ENCODE measurements around the gene PSMA7.

Gene PSMA7

DNA sequence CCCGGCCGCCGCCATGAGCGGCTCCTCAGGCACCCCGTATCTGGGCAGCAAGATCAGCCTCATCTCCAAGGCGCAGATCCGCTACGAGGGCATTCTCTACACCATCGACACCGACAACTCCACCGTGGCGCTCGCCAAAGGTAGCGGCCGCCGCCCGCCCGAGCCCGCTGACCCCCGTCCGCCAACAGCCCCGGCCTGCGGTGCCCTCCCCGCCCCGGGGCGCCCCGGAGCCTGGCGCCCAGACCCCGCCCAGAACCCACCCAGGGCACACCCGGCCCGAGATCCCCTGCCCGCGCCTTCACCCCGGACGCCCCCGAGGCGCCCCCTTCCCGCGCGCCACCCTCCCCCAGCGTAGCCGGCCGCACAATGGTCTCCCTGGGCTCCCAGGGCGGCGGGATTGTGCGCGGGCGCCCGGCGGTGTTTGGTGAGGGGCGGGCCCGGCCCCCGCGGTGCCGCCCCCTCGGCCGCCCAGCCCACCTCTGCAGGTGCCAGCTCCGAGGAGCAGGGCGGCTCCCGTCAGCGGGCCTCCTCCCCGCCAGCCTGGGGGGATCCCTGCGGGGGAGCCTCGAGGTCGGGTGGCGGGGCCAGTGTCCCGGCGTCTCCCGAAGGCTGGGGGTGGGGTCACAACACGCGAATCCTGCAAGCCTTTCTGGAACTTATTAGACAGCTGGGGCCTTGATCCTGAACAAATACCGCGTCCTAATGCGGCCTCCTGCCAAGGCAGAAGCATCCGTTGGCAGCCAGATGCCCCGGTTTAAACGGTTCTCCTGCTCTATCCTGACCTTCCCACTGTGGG lies 20.3 kb downstream of the PSMA7 start:
- Histone ChIP-seq H3K4me3 (ENCODE audit: low read depth in 1 of 2, low read length in 2 of 2) (peak overlapping the region; percentile 54 to 80; a peak in 3 of 4 replicates), H3K9ac (ENCODE audit: low read depth, low read length) (peak overlapping the region; percentile 71), H2AFZ (ENCODE audit: low read depth, low read length) (peak overlapping the region; percentile 65; the same call in 1 of the 2 replicates), H3K79me2 (ENCODE audit: insufficient read depth, low read length) (peaks cover 39% of the 10 kb centered on the region), H3K9me3 (ENCODE audit: insufficient read depth, low read length, severe bottlenecking) (no peaks in the 10 kb centered on the region), H4K20me1 (ENCODE audit: insufficient read depth, low read length) (peaks cover 42% of the 10 kb centered on the region), H3K36me3 (ENCODE audit: insufficient read depth, low read length) (peaks cover 44% of the 10 kb centered on the region), H3K27ac (ENCODE audit: low read length) (peak overlapping the region; percentile 69), H3K4me2 (ENCODE audit: insufficient read depth, low read length) (peak overlapping the region; percentile 93), H3K4me1 (ENCODE audit: insufficient read depth, low read length) (peaks cover 34% of the 10 kb centered on the region), H3K27me3 (ENCODE audit: insufficient read depth, low read length, poor library complexity) (no peaks in the 10 kb centered on the region)
- ATAC-seq (ENCODE audit: insufficient read depth, low read depth) (peak; percentile 21; the same call in 2 of the 3 replicates), DNase-seq (peak; percentile 57)
- TF ChIP-seq, protein P1, sequence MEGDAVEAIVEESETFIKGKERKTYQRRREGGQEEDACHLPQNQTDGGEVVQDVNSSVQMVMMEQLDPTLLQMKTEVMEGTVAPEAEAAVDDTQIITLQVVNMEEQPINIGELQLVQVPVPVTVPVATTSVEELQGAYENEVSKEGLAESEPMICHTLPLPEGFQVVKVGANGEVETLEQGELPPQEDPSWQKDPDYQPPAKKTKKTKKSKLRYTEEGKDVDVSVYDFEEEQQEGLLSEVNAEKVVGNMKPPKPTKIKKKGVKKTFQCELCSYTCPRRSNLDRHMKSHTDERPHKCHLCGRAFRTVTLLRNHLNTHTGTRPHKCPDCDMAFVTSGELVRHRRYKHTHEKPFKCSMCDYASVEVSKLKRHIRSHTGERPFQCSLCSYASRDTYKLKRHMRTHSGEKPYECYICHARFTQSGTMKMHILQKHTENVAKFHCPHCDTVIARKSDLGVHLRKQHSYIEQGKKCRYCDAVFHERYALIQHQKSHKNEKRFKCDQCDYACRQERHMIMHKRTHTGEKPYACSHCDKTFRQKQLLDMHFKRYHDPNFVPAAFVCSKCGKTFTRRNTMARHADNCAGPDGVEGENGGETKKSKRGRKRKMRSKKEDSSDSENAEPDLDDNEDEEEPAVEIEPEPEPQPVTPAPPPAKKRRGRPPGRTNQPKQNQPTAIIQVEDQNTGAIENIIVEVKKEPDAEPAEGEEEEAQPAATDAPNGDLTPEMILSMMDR (IDR thresholded peaks at IDR 0.05; ENCODE audit: borderline replicate concordance, extremely low read depth, low read length, poor library complexity, severe bottlenecking) = no peak
- no peak for TF ChIP-seq EZH2 (IDR thresholded peaks at IDR 0.05; ENCODE audit: borderline replicate concordance, low read depth, low read length, severe bottlenecking)

DNA sequence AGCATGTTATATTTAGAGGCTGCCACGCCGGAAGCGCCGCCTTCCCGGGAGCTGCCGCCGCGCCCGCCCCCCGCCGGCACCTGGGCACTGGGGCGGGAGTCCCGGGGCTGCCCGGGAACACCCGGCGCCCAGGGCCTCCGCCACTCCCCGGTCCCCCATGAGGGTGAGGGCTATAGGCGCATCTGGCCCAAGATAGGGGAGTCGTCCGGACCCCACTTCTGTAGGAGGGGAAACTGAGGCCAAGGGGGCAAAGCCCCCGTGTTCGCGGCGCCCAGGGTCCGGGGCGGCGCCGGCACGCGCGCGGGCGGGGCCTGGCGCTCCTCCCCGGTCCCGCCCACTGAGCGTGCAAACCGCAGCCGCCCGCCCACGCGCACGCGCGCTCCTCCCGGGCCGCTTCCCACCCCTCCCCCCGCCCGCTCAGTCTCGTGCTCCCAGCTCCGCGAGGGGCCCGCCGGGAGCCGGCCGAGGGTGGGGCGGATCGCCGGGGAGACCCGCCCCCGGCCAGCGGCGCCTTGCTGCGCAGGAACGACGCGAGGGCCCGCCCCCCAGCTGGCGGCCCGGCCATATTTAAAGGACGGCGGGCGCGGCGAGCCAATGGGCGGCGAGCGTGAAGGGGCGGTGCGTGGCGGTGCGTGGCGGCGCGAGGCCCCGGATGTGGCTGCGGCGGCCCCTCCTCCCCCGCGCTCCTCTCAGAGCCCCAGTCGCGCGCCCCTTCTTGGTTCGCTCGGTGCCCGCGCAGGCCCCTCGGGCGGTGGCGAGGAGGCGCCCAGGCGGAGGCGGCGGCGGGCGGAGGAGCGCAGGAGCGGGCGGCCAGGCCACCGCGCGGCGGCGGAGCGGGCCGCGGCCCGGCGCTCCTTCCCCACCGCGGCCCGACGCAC lies 21.2 kb downstream of the PSMA7 start, which contains the start of gene LSM14B:
LSM14B (plus strand) TSS at position 700 of the 878 bp plus-strand sequence. CDS start 192 bp downstream, outside the sequence.
- H3K4me2 ChIP-seq (ENCODE audit: insufficient read depth, low read length) = peak within 1 kb of the TSS; percentile 93
- TF ChIP-seq, protein P1 (IDR thresholded peaks at IDR 0.05; ENCODE audit: borderline replicate concordance, extremely low read depth, low read length, poor library complexity, severe bottlenecking) = no peak
- TF ChIP-seq EZH2 (IDR thresholded peaks at IDR 0.05; ENCODE audit: borderline replicate concordance, low read depth, low read length, severe bottlenecking) = no peak
- H3K9me3 ChIP-seq (ENCODE audit: insufficient read depth, low read length, severe bottlenecking) = no peaks in the 10 kb centered on the region
- ATAC-seq (ENCODE audit: insufficient read depth, low read depth) (peak; percentile 74), DNase-seq (peak; percentile 98)
- peaks cover 41% of the 10 kb centered on the region for H4K20me1 ChIP-seq (ENCODE audit: insufficient read depth, low read length)
- no peaks in the 10 kb centered on the region for H3K27me3 ChIP-seq (ENCODE audit: insufficient read depth, low read length, poor library complexity)
- peak within 1 kb of the TSS; percentile 54 to 80; a peak in 3 of 4 replicates for H3K4me3 ChIP-seq (ENCODE audit: low read depth in 1 of 2, low read length in 2 of 2)
- peak within 1 kb of the TSS; percentile 87 for H2AFZ ChIP-seq (ENCODE audit: low read depth, low read length)
- peaks cover 42% of the 10 kb centered on the region for H3K4me1 ChIP-seq (ENCODE audit: insufficient read depth, low read length)
- H3K79me2 ChIP-seq (ENCODE audit: insufficient read depth, low read length) = peaks cover 34% of the 10 kb centered on the region
- H3K36me3 ChIP-seq (ENCODE audit: insufficient read depth, low read length) = peaks cover 35% of the 10 kb centered on the region
- peak within 1 kb of the TSS; percentile 73 for H3K9ac ChIP-seq (ENCODE audit: low read depth, low read length)
- H3K27ac ChIP-seq (ENCODE audit: low read length) = peak within 1 kb of the TSS; percentile 83

DNA sequence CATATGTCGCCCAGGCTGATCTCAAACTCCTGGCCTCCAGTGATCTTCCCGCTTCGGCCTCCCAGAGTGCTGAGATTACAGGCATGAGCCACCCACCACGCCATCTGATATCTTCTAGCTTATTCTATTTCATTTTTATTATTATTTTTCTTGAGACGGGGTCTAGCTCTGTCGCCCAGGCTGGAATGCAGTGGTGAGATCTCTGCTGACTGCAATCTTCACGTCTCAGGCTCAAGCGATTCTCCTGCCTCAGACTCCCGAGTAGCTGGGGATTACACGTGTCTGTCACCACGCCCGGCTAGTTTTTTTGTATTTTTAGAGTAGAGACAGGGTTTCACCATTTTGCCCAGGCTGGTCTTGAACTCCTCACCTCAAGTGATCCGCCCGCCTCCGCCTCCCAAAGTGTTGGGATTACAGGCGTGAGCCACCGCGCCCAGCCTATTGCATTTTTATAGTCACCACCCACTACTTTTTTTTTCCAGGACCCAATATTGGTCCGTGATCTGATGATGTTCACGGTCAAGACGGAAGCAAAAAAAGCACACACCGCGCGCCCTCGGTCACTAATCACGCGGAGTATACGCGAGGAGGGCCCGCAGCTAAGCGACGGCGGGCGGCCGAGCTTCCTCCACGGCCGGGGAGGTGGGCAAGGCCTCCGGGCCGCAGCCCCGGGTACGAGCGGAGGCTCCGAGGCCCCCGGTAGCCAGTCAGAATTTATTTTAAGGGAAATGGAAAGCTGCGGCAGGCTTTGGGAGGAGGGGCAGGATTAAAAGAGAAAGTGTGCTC lies 22.0 kb downstream of the PSMA7 start:
- Histone ChIP-seq H2AFZ (ENCODE audit: low read depth, low read length) (peak overlapping the region; percentile 87), H3K4me1 (ENCODE audit: insufficient read depth, low read length) (peaks cover 47% of the 10 kb centered on the region), H3K9ac (ENCODE audit: low read depth, low read length) (peak overlapping the region; percentile 73), H3K36me3 (ENCODE audit: insufficient read depth, low read length) (peaks cover 27% of the 10 kb centered on the region), H4K20me1 (ENCODE audit: insufficient read depth, low read length) (peaks cover 42% of the 10 kb centered on the region), H3K27me3 (ENCODE audit: insufficient read depth, low read length, poor library complexity) (no peaks in the 10 kb centered on the region), H3K79me2 (ENCODE audit: insufficient read depth, low read length) (peaks cover 33% of the 10 kb centered on the region), H3K4me2 (ENCODE audit: insufficient read depth, low read length) (peak overlapping the region; percentile 91), H3K9me3 (ENCODE audit: insufficient read depth, low read length, severe bottlenecking) (no peaks in the 10 kb centered on the region), H3K4me3 (ENCODE audit: low read depth in 1 of 2, low read length in 2 of 2) (peak overlapping the region; percentile 53 to 72; a peak in 3 of 4 replicates), H3K27ac (ENCODE audit: low read length) (peak overlapping the region; percentile 83)
- ATAC-seq (ENCODE audit: insufficient read depth, low read depth) (no peak; the same call in 2 of the 3 replicates), DNase-seq (no peak)
- TF ChIP-seq, protein P1 (IDR thresholded peaks at IDR 0.05; ENCODE audit: borderline replicate concordance, extremely low read depth, low read length, poor library complexity, severe bottlenecking) = no peak

All from DND-41 (cell line).